B cell (primary cell): Measurements from ENCODE around the gene NOS3. TPM values are rescaled to one million over a fixed set of nuclear protein-coding genes. Genes with fewer than 3 reads are reported as not detected.

Experiments used
- ATAC-seq: fragments of 200-7000 bp; cut with Tn5 transposase; one replicate; pipeline ENCODE4 v1.10.0; 2021; ENCODE audit warnings: low read depth, mild to moderate bottlenecking, moderate number of reproducible peaks, moderate library complexity
- CTCF ChIA-PET: fragments of 350-600 bp; sonication (Branson Sonifier 250); formaldehyde crosslinking; loops from one replicate; lab custom pipeline; 2021; ENCODE audit warnings: antibody characterized with exemption, inconsistent platforms; lab: Charles Lee
- POLR2A ChIA-PET: fragments of 350-600 bp; sonication (Branson Sonifier 250); formaldehyde crosslinking; loops from one replicate; lab custom pipeline; 2021; ENCODE audit warnings: antibody characterized with exemption; lab: Charles Lee
- DNase-seq: peaks from one replicate; pipeline ENCODE4 v3.0.0; 2013
- H2AFZ ChIP-seq: 2 replicates; pipeline ENCODE4 v1.6.1; 2012; ENCODE audit warnings: mild to moderate bottlenecking, low read depth, low read length; ENCODE audit not compliant: insufficient read depth, poor library complexity, severe bottlenecking
- H3K27ac ChIP-seq, 2 donors: 1 replicate in 1 of 2; 2 replicates in 1 of 2; pipeline ENCODE4 v1.5.1; 2012 to 2013; ENCODE audit warnings: low read length in 2 of 2, mild to moderate bottlenecking in 2 of 2, moderate library complexity in 1 of 2
- H3K27me3 ChIP-seq, 4 experiments: fragments of 200-600 bp in 1 of 4; sonication (generic) in 1 of 4; replicated peaks in 1 of 4; 1 replicate in 2 of 4; 2 replicates in 2 of 4; pipeline versions ENCODE4 v1.6.1 to v1.7.0; 2013 to 2016; ENCODE audit warnings: low read length in 3 of 4, mild to moderate bottlenecking in 2 of 4, mixed read lengths in 1 of 4, moderate library complexity in 1 of 4; ENCODE audit not compliant: insufficient read depth in 4 of 4, control insufficient read depth in 3 of 4; ENCODE audit errors: control extremely low read depth in 1 of 4
- H3K36me3 ChIP-seq, 2 experiments: replicated peaks in 1 of 2; 1 replicate in 1 of 2; 2 replicates in 1 of 2; pipeline versions ENCODE4 v1.6.1 to v1.7.1; 2013; ENCODE audit warnings: low read length in 1 of 2; ENCODE audit not compliant: insufficient read depth in 2 of 2, control insufficient read depth in 1 of 2; ENCODE audit errors: control extremely low read depth in 1 of 2, extremely low read depth in 1 of 2
- H3K4me1 ChIP-seq, 2 donors: fragments of 200-600 bp in 1 of 2; sonication (generic) in 1 of 2; 1 replicate in 1 of 2; 2 replicates in 1 of 2; pipeline versions ENCODE4 v1.5.1 to v1.6.1; 2013 to 2017; ENCODE audit warnings: low read length in 2 of 2; ENCODE audit not compliant: control insufficient read depth in 2 of 2, insufficient read depth in 2 of 2
- H3K4me2 ChIP-seq: replicated peaks from 2 replicates; pipeline ENCODE3; 2012; ENCODE audit warnings: mild to moderate bottlenecking, low read depth, low read length; ENCODE audit not compliant: poor library complexity, severe bottlenecking
- H3K4me3 ChIP-seq, 5 experiments: fragments of 200-600 bp in 1 of 5; sonication (generic) in 1 of 5; 1 replicate in 3 of 5; 2 replicates in 2 of 5; pipeline versions ENCODE4 v1.5.1 to v1.7.0; 2011 to 2016; ENCODE audit warnings: low read length in 4 of 5, mild to moderate bottlenecking in 4 of 5, low read depth in 2 of 5, control low read depth in 1 of 5, moderate library complexity in 1 of 5; ENCODE audit not compliant: insufficient read depth in 1 of 5; ENCODE audit errors: control extremely low read depth in 1 of 5, extremely low read depth in 1 of 5
- H3K79me2 ChIP-seq: fragments of 200-600 bp; sonication (generic); one replicate; pipeline ENCODE4 v1.6.0; 2016; ENCODE audit warnings: low read length; ENCODE audit not compliant: control insufficient read depth, insufficient read depth
- H3K9ac ChIP-seq: fragments of 200-600 bp; sonication (generic); 2 replicates; pipeline ENCODE4 v1.6.1; 2017; ENCODE audit warnings: mild to moderate bottlenecking, low read length, moderate library complexity
- H3K9me3 ChIP-seq, 3 donors: one replicate each; pipeline versions ENCODE4 v1.6.1 to v1.7.1; 2013; ENCODE audit warnings: low read length in 2 of 3; ENCODE audit not compliant: control insufficient read depth in 2 of 3, insufficient read depth in 1 of 3; ENCODE audit errors: control extremely low read depth in 1 of 3
- H4K20me1 ChIP-seq: 2 replicates; pipeline ENCODE4 v1.6.0; 2012; ENCODE audit warnings: mild to moderate bottlenecking, low read length; ENCODE audit not compliant: insufficient read depth, control insufficient read depth, poor library complexity, severe bottlenecking
- H3K27ac Mint-ChIP-seq: one replicate; pipeline ENCODE4 v1.8.0; 2021; ENCODE audit warnings: mixed read lengths
- H3K27me3 Mint-ChIP-seq: one replicate; pipeline ENCODE4 v1.8.0; 2021; ENCODE audit warnings: mixed read lengths
- H3K4me1 Mint-ChIP-seq: one replicate; pipeline ENCODE4 v1.8.0; 2021; ENCODE audit warnings: mixed read lengths
- H3K4me3 Mint-ChIP-seq: one replicate; pipeline ENCODE4 v1.8.0; 2021; ENCODE audit warnings: mixed read lengths
- H3K9me3 Mint-ChIP-seq: one replicate; pipeline ENCODE4 v1.8.0; 2022; ENCODE audit warnings: mixed read lengths; ENCODE audit not compliant: insufficient read depth
- CTCF ChIP-seq: fragments of 200-600 bp; IDR thresholded peaks from one replicate; pipeline ENCODE4 v1.8.0; 2022; ENCODE audit warnings: antibody characterized with exemption, mild to moderate bottlenecking
- EZH2 ChIP-seq: IDR thresholded peaks from 2 replicates; pipeline ENCODE4 v1.6.1; 2012; ENCODE audit warnings: borderline replicate concordance, low read depth, mild to moderate bottlenecking, moderate library complexity, low read length; ENCODE audit not compliant: insufficient read depth, poor library complexity, severe bottlenecking
- WGBS: methylation state at CpG from one replicate; pipeline ENCODE4 v1.1.5; 2013; ENCODE audit warnings: missing lambda C conversion rate; ENCODE audit not compliant: insufficient coverage; 5-methylcytosine and 5-hydroxymethylcytosine counted together
- intact Hi-C: fragments of 100-400 bp; cut with micrococcal nuclease; formaldehyde crosslinking; loops from one replicate; pipeline ENCODE4 v1.10.0; 2022
- polyA plus RNA-seq: library from polyadenylated mRNA; depleted of rRNA; stranded (reverse); fragments of >200 nt; gene quantifications from 2 replicates; pipeline ENCODE4 v1.2.3, GENCODE V29; 2012
- total RNA-seq, 2 donors: library from RNA; stranded (reverse); fragments of 120-200 nt in 1 of 2; gene quantifications; 1 replicate in 1 of 2; 2 replicates in 1 of 2; pipeline versions ENCODE4 v1.2.3 to v1.2.4, GENCODE V29; 2013 to 2022

Gene NOS3
- total and polyA plus RNA-seq, 2 donors (not counting 1 experiment from before 2014, with no cell fraction given): 0.39 to 0.54 TPM

- Histone ChIP-seq H3K9me3 (peaks cover 0 to 30% (median 0%) of the 10 kb centered on the region in 3 donors), H2AFZ (peak within 1 kb of the TSS; percentile 38), H3K9ac (no peak within 1 kb of the TSS), H3K4me2 (peak within 1 kb of the TSS; percentile 79), H3K27ac (no peak within 1 kb of the TSS), H3K79me2 (no peaks in the 10 kb centered on the region), H4K20me1 (no peaks in the 10 kb centered on the region), H3K36me3 (no peaks in the 10 kb centered on the region), H3K27me3 (peaks cover 0 to 59% (median 32%) of the 10 kb centered on the region in 4 experiments), H3K4me3 (peak within 1 kb of the TSS in 3 of 5 experiments; percentile 29 to 44 (median 40)), H3K4me1 (peaks cover 37 to 42% of the 10 kb centered on the region in 2 donors)
- Mint-ChIP-seq H3K4me3 (peak within 1 kb of the TSS; percentile 85), H3K4me1 (peaks cover 38% of the 10 kb centered on the region), H3K9me3 (no peaks in the 10 kb centered on the region), H3K27me3 (peaks cover 41% of the 10 kb centered on the region), H3K27ac (peak within 1 kb of the TSS; percentile 32)
- CTCF ChIA-PET: interaction anchor here (1.0 kb wide), 1 partner anchor 40 kb away, joined by 3 read pairs; no protein-coding TSS in a partner anchor
- peak; percentile 50 for DNase-seq
- under 1% methylated on average over 59 of the region's 81 CpGs for WGBS
- ATAC-seq: peak; percentile 19
- TF ChIP-seq EZH2 (no peak), CTCF (no peak)
- POLR2A ChIA-PET: interaction anchor here (0.6 kb wide), 1 partner anchor 841 kb away, joined by 3 read pairs; no protein-coding TSS in a partner anchor
- intact Hi-C loops: loop anchor here (5.0 kb wide), 1 partner anchor 104 kb away; the partner anchor contains the start of genes FASTK and TMUB1
These were observed 12.6 kb upstream of the NOS3 start, which contains the start of gene KCNH2 for GRCh38 chr7:150978126-150978789. Gene KCNH2 (minus strand): TSS chr7:150978321. CDS start chr7:150977913, 408 bp downstream.
